GM12878 (cell line): ENCODE results near the gene TMEM176A. TPM values are rescaled to one million over a fixed set of nuclear protein-coding genes. Genes with fewer than 3 reads are reported as not detected.

Source experiments
- ATAC-seq: fragments of 200-7000 bp; cut with Tn5 transposase; 3 replicates; pipeline ENCODE4 v1.9.1; 2020; ENCODE audit warnings: mild to moderate bottlenecking, moderate library complexity
- BruUV-seq: library from RNA; stranded (reverse); fragments of 400-500 nt; replicated peaks from 2 replicates; lab custom pipeline; 2021; lab: Mats Ljungman, UMichigan
- CTCF ChIA-PET: fragments of 300-600 bp; sonication (Branson Sonifier 250); formaldehyde crosslinking; extraction: SDS; loops from one replicate; lab custom pipeline; 2021; ENCODE audit warnings: inconsistent platforms; lab: Yijun Ruan, JAX
- POLR2A ChIA-PET: fragments of 350-600 bp; formaldehyde crosslinking; extraction: SDS; loops from one replicate; lab custom pipeline; 2021; ENCODE audit warnings: inconsistent platforms; lab: Charles Lee
- RAD21 ChIA-PET: fragments of 300-600 bp; sonication (Branson Sonifier 250); formaldehyde crosslinking; loops from one replicate; lab custom pipeline; 2023; ENCODE audit warnings: antibody characterized with exemption; ENCODE audit not compliant: unreplicated experiment; lab: Charles Lee
- SMC1A ChIA-PET: fragments of 300-600 bp; sonication (Branson Sonifier 250); formaldehyde crosslinking; loops from one replicate; lab custom pipeline; 2023; ENCODE audit not compliant: unreplicated experiment, uncharacterized antibody; lab: Charles Lee
- DNase-seq: peaks from one replicate; pipeline ENCODE4 v3.0.0-alpha.2; 2011; ENCODE audit warnings: low read depth, low spot score
- FAIRE-seq: peaks from 3 replicates; lab custom pipeline; 2011; peaks lifted over from hg19 to GRCh38; lab: Jason Lieb, UNC
- H2AFZ ChIP-seq: 2 replicates; pipeline ENCODE4 v1.6.0; 2011; ENCODE audit warnings: low read depth, low read length, control low read depth; ENCODE audit not compliant: control insufficient read depth
- H3K27ac ChIP-seq: 2 replicates; pipeline ENCODE4 v1.5.1; 2011; ENCODE audit warnings: control low read depth; ENCODE audit not compliant: control insufficient read depth, insufficient read depth
- H3K27me3 ChIP-seq, 2 experiments: replicated peaks in 1 of 2; 2 replicates each; pipeline versions ENCODE4 v1.6.0 to v1.6.1; 2011; ENCODE audit warnings: low read length in 1 of 2; ENCODE audit not compliant: control insufficient read depth in 2 of 2, insufficient read depth in 2 of 2
- H3K36me3 ChIP-seq, 2 experiments: 2 replicates each; pipeline ENCODE4 v1.5.1; 2011; ENCODE audit warnings: low read length in 1 of 2; ENCODE audit not compliant: control insufficient read depth in 2 of 2, insufficient read depth in 2 of 2
- H3K4me1 ChIP-seq: 2 replicates; pipeline ENCODE4 v1.6.1; 2011; ENCODE audit warnings: mild to moderate bottlenecking, low read length, moderate library complexity, mixed read lengths; ENCODE audit not compliant: control insufficient read depth, insufficient read depth
- H3K4me2 ChIP-seq: 2 replicates; pipeline ENCODE4 v1.6.0; 2011; ENCODE audit warnings: control low read depth; ENCODE audit not compliant: control insufficient read depth, insufficient read depth
- H3K4me3 ChIP-seq: fragments of 200-600 bp; sonication (generic); 2 replicates; pipeline ENCODE4 v1.5.1; 2016
- H3K79me2 ChIP-seq: 2 replicates; pipeline ENCODE4 v1.6.0; 2011; ENCODE audit warnings: low read length; ENCODE audit not compliant: control insufficient read depth, insufficient read depth
- H3K9ac ChIP-seq: 2 replicates; pipeline ENCODE4 v1.8.0; 2011; ENCODE audit warnings: low read length, control low read depth, mixed read lengths; ENCODE audit not compliant: control insufficient read depth, insufficient read depth
- H3K9me3 ChIP-seq: replicated peaks from 3 replicates; pipeline ENCODE4 v1.5.1; 2011; ENCODE audit warnings: mild to moderate bottlenecking, low read length; ENCODE audit not compliant: control insufficient read depth, insufficient read depth
- H4K20me1 ChIP-seq: 2 replicates; pipeline ENCODE4 v1.6.0; 2011; ENCODE audit not compliant: control insufficient read depth, insufficient read depth
- PAX5 ChIP-seq: IDR thresholded peaks from 2 replicates; pipeline ENCODE4 v1.6.1; 2011; ENCODE audit warnings: low read depth, low read length, borderline replicate concordance
- WGBS: methylation state at CpG from one replicate; pipeline ENCODE4 v1.1.6; 2016; ENCODE audit warnings: low lambda C conversion rate; ENCODE audit not compliant: insufficient replicate concordance, insufficient coverage; ENCODE audit errors: missing lambda C conversion rate; 5-methylcytosine and 5-hydroxymethylcytosine counted together
- in situ Hi-C: fragments of 300-500 bp; cut with MboI; formaldehyde crosslinking; loops from 9 replicates; pipeline ENCODE4 v1.14.3; 2018; ENCODE audit warnings: mixed read lengths
- intact Hi-C: fragments of 100-400 bp; cut with micrococcal nuclease; formaldehyde crosslinking; loops from one replicate; pipeline ENCODE4 v1.14.2; 2022; ENCODE audit not compliant: unreplicated experiment
- polyA plus RNA-seq, 11 experiments: library from polyadenylated mRNA; depleted of rRNA in 4 of 11; unstranded in 6 of 11; stranded (reverse) in 5 of 11; fragments of >200 nt; fragmentation: Nextera tagmentation in 4 of 11; fragmentation: Illumina TruSeq in 1 of 11; extraction: Ambion mirVana in 4 of 11; extraction: Trizol in 1 of 11; gene quantifications; 1 replicate in 1 of 11; 2 replicates in 10 of 11; pipeline versions ENCODE4 v1.2.1 to v1.2.3, GENCODE V29; 2011 to 2016; ENCODE audit warnings: inconsistent platforms in 2 of 11, missing spikeins in 2 of 11, low read depth in 1 of 11
- total RNA-seq, 4 experiments: library from RNA; depleted of rRNA in 3 of 4; stranded (reverse); fragments of >200 nt in 3 of 4; fragmentation: Illumina TruSeq in 1 of 4; extraction: Trizol in 1 of 4; gene quantifications; 2 replicates each; pipeline versions ENCODE4 v1.2.1 to v1.2.3, GENCODE V29; 2013 to 2021
- TF ChIP-seq, protein P1 (sequence below): fragments of 450-650 bp; IDR thresholded peaks from 2 replicates; pipeline ENCODE4 v1.6.1; 2017; ENCODE audit warnings: low read depth, mild to moderate bottlenecking, moderate library complexity
- TF ChIP-seq, protein P2 (sequence below): IDR thresholded peaks from 2 replicates; pipeline ENCODE4 v1.6.1; 2011; ENCODE audit warnings: borderline replicate concordance, low read depth, mild to moderate bottlenecking, moderate library complexity, low read length; ENCODE audit not compliant: insufficient read depth, poor library complexity, severe bottlenecking

Gene TMEM176A
- total and polyA plus RNA-seq, 10 of the 15 experiments (the other 5 are each of a cell fraction or from before 2014, with no cell fraction given): not detected

DNA sequence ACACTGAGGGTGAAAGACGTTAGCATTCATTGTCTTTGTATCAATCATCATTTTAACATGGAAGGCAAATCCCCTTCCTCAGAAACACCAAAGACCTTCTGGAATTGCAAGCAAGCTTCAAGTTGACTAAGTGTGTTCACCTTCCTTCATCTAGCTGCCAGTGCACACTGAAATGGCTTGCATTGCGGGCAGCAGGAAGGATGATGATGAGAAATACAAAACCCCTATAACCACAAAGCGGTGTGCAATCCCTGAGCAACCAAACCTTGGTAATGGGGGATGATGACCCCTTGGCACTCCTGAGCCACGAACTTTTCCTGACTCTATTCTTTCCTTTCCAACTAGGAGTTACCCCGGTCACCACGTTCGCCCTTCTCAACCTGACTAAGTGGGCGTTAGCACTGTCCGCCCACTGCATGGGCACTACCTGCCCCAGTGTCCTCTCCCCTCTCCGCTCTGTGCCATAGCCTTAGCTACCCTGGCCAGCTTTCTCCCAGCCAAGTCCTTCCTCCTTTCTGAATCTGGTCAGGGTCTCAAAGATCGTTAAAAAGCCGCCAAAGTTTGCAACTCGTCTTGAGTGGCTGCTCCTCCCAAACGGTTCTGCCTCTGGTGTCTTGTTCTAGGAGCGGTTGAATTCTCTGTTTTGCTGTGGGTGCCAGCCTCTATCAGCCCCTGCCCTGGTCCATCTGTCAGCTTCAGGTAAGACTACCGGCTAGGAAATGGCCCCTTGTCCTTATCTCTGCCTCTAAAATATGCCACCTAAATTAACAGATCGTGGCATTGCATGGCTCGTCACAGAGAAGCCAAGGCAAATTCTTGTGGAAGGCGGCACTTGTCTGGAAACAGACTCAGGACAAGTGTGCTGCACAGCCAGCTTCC lies 51.2 kb downstream of the TMEM176A start:
- Histone ChIP-seq H3K36me3 (no peaks in the 10 kb centered on the region), H3K9me3 (no peaks in the 10 kb centered on the region), H2AFZ (no peak overlapping the region), H3K9ac (no peak overlapping the region), H3K79me2 (no peaks in the 10 kb centered on the region), H3K4me1 (no peaks in the 10 kb centered on the region), H3K4me3 (no peak overlapping the region), H3K27me3 (peaks cover 2 to 4% of the 10 kb centered on the region in 2 experiments), H3K27ac (no peak overlapping the region), H4K20me1 (no peaks in the 10 kb centered on the region), H3K4me2 (no peak overlapping the region)
- SMC1A ChIA-PET: no interaction called here
- in situ Hi-C loops: no loop called here
- ATAC-seq: no peak
- POLR2A ChIA-PET: no interaction called here
- CTCF ChIA-PET: interaction anchor here (0.6 to 1.2 kb wide), 2 partner anchors 24 to 37 kb away, joined by 3 to 4 read pairs; no protein-coding TSS in a partner anchor
- no peak for FAIRE-seq
- intact Hi-C loops: no loop called here
- WGBS: 28% methylated on average over 19 of the region's 19 CpGs
- TF ChIP-seq, protein P1, sequence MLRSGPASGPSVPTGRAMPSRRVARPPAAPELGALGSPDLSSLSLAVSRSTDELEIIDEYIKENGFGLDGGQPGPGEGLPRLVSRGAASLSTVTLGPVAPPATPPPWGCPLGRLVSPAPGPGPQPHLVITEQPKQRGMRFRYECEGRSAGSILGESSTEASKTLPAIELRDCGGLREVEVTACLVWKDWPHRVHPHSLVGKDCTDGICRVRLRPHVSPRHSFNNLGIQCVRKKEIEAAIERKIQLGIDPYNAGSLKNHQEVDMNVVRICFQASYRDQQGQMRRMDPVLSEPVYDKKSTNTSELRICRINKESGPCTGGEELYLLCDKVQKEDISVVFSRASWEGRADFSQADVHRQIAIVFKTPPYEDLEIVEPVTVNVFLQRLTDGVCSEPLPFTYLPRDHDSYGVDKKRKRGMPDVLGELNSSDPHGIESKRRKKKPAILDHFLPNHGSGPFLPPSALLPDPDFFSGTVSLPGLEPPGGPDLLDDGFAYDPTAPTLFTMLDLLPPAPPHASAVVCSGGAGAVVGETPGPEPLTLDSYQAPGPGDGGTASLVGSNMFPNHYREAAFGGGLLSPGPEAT: no peak
- TF ChIP-seq, protein P2, sequence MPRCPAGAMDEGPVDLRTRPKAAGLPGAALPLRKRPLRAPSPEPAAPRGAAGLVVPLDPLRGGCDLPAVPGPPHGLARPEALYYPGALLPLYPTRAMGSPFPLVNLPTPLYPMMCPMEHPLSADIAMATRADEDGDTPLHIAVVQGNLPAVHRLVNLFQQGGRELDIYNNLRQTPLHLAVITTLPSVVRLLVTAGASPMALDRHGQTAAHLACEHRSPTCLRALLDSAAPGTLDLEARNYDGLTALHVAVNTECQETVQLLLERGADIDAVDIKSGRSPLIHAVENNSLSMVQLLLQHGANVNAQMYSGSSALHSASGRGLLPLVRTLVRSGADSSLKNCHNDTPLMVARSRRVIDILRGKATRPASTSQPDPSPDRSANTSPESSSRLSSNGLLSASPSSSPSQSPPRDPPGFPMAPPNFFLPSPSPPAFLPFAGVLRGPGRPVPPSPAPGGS: peak; percentile 37
- TF ChIP-seq PAX5: no peak
- no TSS peak for BruUV-seq
- no peak for DNase-seq
- RAD21 ChIA-PET: no interaction called here
